Cardiac septum (tissue), 1 donor: ENCODE data around the gene JUNB. TPM values are rescaled to one million over a fixed set of nuclear protein-coding genes. Genes with fewer than 3 reads are reported as not detected.

ENCODE experiments used
- DNase-seq: peaks from one replicate; pipeline ENCODE4 v3.0.0-alpha.2; 2020; ENCODE audit warnings: low spot score
- intact Hi-C: fragments of 100-400 bp; cut with DNase I; formaldehyde crosslinking; loops from one replicate; pipeline ENCODE4 v1.14.0; 2022
- long read RNA-seq: library from polyadenylated mRNA; unstranded; transcript quantifications from one replicate; pipeline ENCODE4 v2.0.0, GENCODE V29; 2021
- total RNA-seq: library from RNA; stranded (reverse); fragmentation: NEBNext Ultra II Directional; extraction: Animal tissue kit (Norgen Biotek cat#: 25700); gene quantifications from one replicate; pipeline ENCODE4 v1.2.1, GENCODE V29; 2021
- donor health status: DM: no; HTN: no; CAD: no.

JUNB gene
- total RNA-seq, result 97.7 TPM
- long read RNA-seq, transcript JUNB-201 (1 exons, 1,820 nt), result major isoform, 426 of 426 reads
- long read RNA-seq, partial matches to known transcripts, result 0 of 426 reads
- long read RNA-seq, other reads (novel, unspliced or antisense), result 0 of 426 reads

DNA sequence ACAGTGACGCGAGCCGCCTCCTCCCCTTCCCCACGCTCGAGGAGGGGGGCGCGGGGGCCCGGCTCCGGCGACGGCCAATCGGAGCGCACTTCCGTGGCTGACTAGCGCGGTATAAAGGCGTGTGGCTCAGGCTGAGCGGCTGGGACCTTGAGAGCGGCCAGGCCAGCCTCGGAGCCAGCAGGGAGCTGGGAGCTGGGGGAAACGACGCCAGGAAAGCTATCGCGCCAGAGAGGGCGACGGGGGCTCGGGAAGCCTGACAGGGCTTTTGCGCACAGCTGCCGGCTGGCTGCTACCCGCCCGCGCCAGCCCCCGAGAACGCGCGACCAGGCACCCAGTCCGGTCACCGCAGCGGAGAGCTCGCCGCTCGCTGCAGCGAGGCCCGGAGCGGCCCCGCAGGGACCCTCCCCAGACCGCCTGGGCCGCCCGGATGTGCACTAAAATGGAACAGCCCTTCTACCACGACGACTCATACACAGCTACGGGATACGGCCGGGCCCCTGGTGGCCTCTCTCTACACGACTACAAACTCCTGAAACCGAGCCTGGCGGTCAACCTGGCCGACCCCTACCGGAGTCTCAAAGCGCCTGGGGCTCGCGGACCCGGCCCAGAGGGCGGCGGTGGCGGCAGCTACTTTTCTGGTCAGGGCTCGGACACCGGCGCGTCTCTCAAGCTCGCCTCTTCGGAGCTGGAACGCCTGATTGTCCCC, at the start of gene JUNB:
Gene JUNB (plus strand): TSS at position 142 of the 706 bp plus-strand sequence. CDS start 286 bp downstream, at position 428.
- peak; percentile 100 for DNase-seq
- intact Hi-C loops, result loop anchor here (5.0 to 10.0 kb wide), 2 partner anchors 361 to 1053 kb away; partner anchors contain the start of genes IER2 and STX10

DNA sequence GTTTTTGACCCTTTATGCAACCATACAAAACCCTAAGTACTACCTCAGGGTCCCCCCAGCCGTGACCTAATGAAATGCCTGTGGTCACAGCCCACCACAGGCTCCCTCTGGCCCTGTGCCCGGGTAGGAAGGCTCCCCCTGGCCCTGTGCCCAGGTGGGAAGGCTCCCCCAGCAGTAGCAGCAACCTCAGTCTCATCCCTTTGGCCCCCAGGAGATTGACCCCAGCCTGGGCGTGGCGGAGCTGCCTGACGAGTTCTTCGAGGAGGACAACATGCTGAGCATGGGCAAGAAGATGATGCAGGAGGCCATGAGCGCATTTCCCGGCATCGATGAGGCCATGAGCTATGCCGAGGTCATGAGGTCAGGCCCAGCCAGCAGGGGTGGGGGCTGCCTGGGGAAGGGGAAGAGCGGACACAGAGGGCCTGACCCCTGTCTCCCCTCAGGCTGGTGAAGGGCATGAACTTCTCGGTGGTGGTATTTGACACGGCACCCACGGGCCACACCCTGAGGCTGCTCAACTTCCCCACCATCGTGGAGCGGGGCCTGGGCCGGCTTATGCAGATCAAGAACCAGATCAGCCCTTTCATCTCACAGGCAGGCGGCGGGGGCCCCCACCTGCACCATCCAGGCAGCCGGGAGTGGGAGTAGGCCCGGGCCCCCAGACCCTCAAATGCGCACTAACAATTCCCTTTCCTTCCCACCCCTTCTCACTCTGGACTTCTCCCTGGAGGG, 46.0 kb upstream of the JUNB start:
- intact Hi-C loops, result no loop called here
- no peak for DNase-seq

DNA sequence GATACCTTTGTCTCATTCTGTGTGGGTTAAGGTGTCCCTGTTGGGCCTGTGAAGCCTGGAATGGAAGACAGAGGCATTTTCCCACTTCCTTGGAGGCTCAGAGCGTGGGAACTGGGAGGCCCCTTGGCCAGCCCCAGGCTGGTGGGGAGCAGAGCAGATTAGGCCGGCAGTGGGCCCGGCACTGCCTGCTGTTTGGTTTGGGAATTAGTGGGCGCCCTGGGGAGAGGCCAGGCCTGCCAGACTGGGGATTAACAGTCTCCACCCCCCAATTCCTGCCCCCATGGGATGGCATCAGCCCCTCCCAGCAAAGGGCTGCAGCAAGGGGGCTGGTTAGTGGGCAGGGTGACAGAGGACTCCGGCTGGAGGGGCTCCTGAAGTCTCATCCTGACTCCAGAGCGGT, 42.8 kb upstream of the JUNB start:
- intact Hi-C loops, result no loop called here
- DNase-seq, result no peak

- no peak for DNase-seq
- intact Hi-C loops, result no loop called here
Measured at GRCh38 chr19:12749938-12750521, 41.3 kb upstream of the JUNB start.

GRCh38 chr19:12750851-12751250, 40.4 kb upstream of the JUNB start:
- no peak for DNase-seq
- intact Hi-C loops, result no loop called here

DNA sequence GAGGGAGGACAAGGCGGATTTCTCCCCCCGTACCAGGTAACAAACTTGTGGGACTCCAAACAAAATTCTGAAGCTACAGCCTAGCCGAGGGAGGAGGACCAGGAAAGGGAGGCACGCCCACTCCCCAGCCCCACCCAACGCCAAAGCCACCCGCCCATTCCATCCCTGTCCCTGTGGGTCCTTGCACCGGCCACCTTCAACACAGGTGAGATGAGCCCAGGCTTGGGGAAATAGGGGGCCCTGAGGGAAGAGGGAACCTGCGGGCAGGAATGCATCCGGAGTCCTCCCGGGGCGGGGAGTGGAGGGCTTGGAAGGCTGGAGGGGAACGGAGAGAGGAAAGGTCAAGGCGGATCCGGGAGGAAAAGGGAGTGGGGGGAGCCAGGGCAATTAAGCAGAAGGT, 39.7 kb upstream of the JUNB start, which contains the start of gene BEST2:
Gene BEST2 (plus strand): TSS at position 157 of the 400 bp plus-strand sequence. CDS start 802 bp downstream, outside the sequence.
- no peak for DNase-seq
- intact Hi-C loops, result no loop called here

DNA sequence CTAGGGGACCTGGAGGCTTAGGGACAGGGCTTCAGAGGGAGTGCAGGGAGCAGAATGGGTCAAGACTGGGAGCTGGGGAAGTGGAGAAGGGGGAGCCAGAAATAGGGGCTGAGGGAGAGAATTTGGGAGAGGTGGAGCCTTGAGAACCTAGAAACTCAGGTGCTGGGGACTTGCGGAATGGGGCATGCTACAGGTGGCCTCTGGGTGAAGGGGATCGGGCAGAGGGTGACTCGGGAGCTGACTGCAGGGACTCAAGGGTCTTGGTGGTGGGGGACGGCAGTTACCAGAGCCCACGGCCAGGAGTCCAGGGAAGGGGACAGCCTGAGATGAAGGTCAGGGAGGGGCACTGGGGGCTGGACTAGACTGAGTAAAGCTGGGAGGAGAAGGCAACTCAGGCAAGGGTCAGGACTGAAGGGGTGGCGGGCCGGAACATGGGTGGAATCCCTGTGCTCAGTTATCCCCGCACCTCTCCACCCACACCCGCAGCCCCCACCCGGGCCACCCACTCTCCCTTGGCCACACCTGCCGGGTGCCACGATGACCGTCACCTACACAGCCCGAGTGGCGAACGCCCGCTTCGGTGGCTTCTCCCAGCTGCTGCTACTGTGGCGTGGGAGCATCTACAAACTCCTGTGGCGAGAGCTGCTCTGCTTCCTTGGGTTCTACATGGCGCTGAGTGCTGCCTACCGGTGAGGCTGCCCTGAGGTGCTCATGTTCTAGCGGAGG, 39.1 kb upstream of the JUNB start:
- no peak for DNase-seq
- intact Hi-C loops, result no loop called here

- DNase-seq, result no peak
- intact Hi-C loops, result no loop called here
Measured at GRCh38 chr19:12754465-12755196, 36.7 kb upstream of the JUNB start.

GRCh38 chr19:12756150-12756883, 35.0 kb upstream of the JUNB start:
- intact Hi-C loops, result no loop called here
- DNase-seq, result no peak

DNA sequence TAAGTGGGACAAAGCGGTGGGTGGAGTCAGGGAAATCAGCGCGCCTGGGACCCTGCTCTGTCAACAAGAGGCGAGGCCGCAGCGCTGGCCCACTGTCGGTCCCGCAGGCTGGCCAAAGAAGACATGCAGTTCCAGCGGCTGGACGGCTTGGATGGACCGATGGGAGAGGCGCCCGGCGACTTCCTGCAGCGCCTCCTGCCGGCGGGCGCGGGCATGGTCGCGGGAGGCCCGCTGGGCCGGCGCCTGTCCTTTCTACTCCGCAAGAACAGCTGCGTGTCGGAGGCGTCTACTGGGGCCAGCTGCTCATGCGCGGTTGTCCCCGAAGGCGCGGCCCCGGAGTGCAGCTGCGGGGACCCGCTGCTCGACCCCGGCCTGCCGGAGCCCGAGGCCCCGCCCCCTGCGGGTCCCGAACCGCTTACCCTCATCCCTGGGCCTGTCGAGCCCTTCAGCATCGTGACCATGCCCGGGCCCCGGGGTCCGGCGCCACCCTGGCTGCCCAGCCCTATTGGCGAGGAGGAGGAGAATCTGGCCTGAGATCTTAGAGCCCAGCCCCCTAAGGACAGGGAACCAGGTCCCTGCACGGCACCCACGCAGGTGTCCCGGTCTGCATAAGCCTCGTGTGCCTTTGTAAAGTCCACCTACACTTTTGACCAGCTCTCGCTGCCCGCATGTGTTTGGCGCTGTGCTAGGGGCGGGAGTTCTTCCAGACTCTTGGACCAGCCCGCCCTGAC, 33.6 kb upstream of the JUNB start:
- intact Hi-C loops, result no loop called here
- DNase-seq, result peak; percentile 83

DNA sequence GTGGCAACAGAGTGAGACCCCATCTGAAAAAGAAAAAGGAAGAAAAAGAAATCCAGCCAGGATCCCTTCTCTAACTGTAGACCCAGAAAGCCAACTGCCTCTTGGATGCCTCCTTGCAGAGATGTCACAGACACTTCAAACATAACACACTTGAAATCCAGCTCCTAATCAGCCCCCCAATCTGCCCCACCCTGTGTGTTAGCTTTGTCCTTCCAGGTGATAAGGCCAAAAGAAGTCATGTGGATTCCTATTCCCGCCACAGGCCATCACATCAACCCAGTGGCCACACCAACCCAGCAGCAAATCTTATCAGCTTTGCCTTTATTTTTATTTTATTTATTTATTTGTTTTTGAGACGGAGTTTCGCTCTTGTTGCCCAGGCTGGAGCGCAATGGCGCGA, 31.6 kb upstream of the JUNB start:
- intact Hi-C loops, result loop anchor here (5.0 kb wide), 3 partner anchors 37 to 88 kb away; partner anchors contain the start of gene TNPO2
- no peak for DNase-seq

GRCh38 chr19:12763100-12763499, 28.2 kb upstream of the JUNB start:
- peak; percentile 88 for DNase-seq
- intact Hi-C loops, result loop anchor here (1.0 to 5.0 kb wide), 4 partner anchors 9 to 84 kb away; partner anchors contain the start of gene TNPO2

- intact Hi-C loops, result loop anchor here (5.0 kb wide), 3 partner anchors 33 to 83 kb away; partner anchors contain the start of gene TNPO2
- no peak for DNase-seq
Measured at GRCh38 chr19:12764698-12765097, 26.6 kb upstream of the JUNB start.

DNA sequence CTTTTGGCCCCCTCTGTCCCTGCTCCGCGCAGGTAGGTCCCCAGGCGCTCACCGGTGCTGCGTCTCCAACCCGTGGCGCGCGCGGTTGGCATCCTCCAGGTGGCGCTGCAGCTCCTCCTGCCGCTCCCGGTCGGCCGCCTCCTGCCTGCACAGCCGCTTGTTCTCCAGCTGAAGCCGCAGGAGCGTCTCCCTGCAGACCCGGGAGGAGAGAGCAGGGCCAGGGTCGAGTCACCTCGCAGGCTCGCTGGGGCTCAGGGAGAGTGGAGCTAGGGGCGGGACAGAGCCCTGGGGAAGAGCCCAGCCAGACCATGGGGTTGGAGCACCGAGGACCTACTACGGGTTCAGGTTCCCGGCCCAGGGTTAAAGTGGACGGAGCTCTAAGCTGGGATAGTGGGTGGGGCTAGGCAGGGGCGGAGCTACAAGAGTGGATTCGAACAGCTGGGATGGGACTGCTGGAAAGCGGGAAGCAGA, 25.2 kb upstream of the JUNB start:
- intact Hi-C loops, result no loop called here
- DNase-seq, result peak; percentile 91

DNA sequence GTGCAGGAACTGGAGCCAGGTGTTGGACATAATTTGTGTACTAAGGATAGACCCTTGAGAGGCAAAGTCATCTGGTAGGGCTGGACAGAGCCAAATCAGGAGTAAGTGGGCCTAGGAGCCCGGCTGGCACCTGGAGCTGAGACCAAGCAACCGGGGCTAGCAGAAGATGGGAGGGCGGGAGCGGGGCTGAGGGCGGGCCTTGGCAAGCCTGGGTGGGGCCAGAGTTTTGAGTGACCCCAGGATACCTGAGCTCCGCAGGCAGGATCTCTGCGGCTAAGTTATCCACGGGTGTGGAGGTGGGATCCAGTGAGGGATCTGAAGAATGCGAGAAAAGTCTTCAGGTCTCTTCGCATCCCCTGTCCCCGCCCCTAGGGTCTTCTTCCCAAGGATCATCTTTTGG, 24.1 kb upstream of the JUNB start:
- intact Hi-C loops, result no loop called here
- DNase-seq, result no peak

GRCh38 chr19:12767666-12768065, 23.6 kb upstream of the JUNB start:
- DNase-seq, result no peak

GRCh38 chr19:12769689-12770088, 21.6 kb upstream of the JUNB start:
- intact Hi-C loops, result no loop called here
- no peak for DNase-seq

More at GRCh38 chr19:12767666-12768065, 23.6 kb upstream of the JUNB start:
- intact Hi-C loops, result no loop called here
